ENCODE measurements around the gene SCLY. TPM values are rescaled to one million over a fixed set of nuclear protein-coding genes. Genes with fewer than 3 reads are reported as not detected.

The SCLY gene
- total and polyA plus RNA-seq, 9 donors = 7.3 to 18.0 (median 12.5) TPM

GRCh38 chr2:238016526-238016925 is 44.3 kb upstream of the SCLY start:
- H3K27me3 ChIP-seq = no peaks in the 10 kb centered on the region
- H3K36me3 ChIP-seq = no peaks in the 10 kb centered on the region
- H3K4me3 ChIP-seq = no peak overlapping the region
- 90 to 93% (median 92%) methylated on average over 8 of the region's 8 CpGs for WGBS, 3 donors
- no peak overlapping the region for H3K27ac ChIP-seq
- intact Hi-C loops (cut with DNase I) = no loop called here
- no peaks in the 10 kb centered on the region for H3K4me1 ChIP-seq (ENCODE audit: insufficient read depth)
- DNase-seq = no peak
- TF ChIP-seq POLR2A (IDR thresholded peaks at IDR 0.05) (no peak), EP300 (IDR thresholded peaks at IDR 0.05) (no peak), CTCF (IDR thresholded peaks at IDR 0.05) (no peak)
- H3K9me3 ChIP-seq = no peaks in the 10 kb centered on the region

GRCh38 chr2:238019962-238020361 is 40.8 kb upstream of the SCLY start:
- intact Hi-C loops (cut with DNase I) = no loop called here
- Histone ChIP-seq H3K36me3 (no peaks in the 10 kb centered on the region), H3K27me3 (no peaks in the 10 kb centered on the region), H3K27ac (no peak overlapping the region), H3K4me3 (no peak overlapping the region), H3K4me1 (ENCODE audit: insufficient read depth) (no peaks in the 10 kb centered on the region), H3K9me3 (no peaks in the 10 kb centered on the region)
- TF ChIP-seq EP300 (IDR thresholded peaks at IDR 0.05) (no peak), POLR2A (IDR thresholded peaks at IDR 0.05) (no peak), CTCF (IDR thresholded peaks at IDR 0.05) (no peak)
- DNase-seq = no peak
- 86 to 90% (median 90%) methylated on average over 2 of the region's 2 CpGs for WGBS, 3 donors

GRCh38 chr2:238020816-238021215 is 40.0 kb upstream of the SCLY start:
- TF ChIP-seq EP300 (IDR thresholded peaks at IDR 0.05) (no peak), CTCF (IDR thresholded peaks at IDR 0.05) (no peak), POLR2A (IDR thresholded peaks at IDR 0.05) (no peak)
- WGBS, 3 donors = 90 to 95% (median 92%) methylated on average over 9 of the region's 9 CpGs
- Histone ChIP-seq H3K4me3 (no peak overlapping the region), H3K4me1 (ENCODE audit: insufficient read depth) (no peaks in the 10 kb centered on the region), H3K9me3 (no peaks in the 10 kb centered on the region), H3K36me3 (no peaks in the 10 kb centered on the region), H3K27ac (no peak overlapping the region), H3K27me3 (no peaks in the 10 kb centered on the region)
- intact Hi-C loops (cut with DNase I) = no loop called here
- DNase-seq = no peak

DNA sequence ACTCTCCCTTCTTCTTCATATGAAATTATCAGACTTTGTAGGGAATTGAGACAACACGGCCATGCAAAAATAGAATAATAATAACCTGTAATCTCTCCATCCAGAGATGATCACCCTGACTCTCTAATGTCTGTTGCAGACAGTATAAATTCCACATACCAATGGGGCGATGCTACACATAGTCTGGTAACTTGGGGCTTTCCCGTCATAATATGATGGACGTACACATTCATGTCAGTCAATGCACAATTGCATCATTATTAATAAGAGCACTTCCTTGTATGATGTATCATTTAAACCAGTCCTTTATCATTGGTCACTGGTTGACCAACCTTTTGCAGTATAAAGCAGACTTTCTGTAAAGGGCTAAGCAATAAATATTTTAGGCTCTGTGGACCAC is 39.5 kb upstream of the SCLY start:
- 91 to 95% (median 94%) methylated on average over 4 of the region's 4 CpGs for WGBS, 3 donors
- Histone ChIP-seq H3K4me1 (ENCODE audit: insufficient read depth) (no peaks in the 10 kb centered on the region), H3K9me3 (no peaks in the 10 kb centered on the region), H3K4me3 (no peak overlapping the region), H3K36me3 (no peaks in the 10 kb centered on the region), H3K27ac (no peak overlapping the region), H3K27me3 (no peaks in the 10 kb centered on the region)
- intact Hi-C loops (cut with DNase I) = no loop called here
- no peak for DNase-seq
- TF ChIP-seq CTCF (IDR thresholded peaks at IDR 0.05) (no peak), POLR2A (IDR thresholded peaks at IDR 0.05) (no peak), EP300 (IDR thresholded peaks at IDR 0.05) (no peak)
